ENCODE results near the gene MAPK4.

DNA sequence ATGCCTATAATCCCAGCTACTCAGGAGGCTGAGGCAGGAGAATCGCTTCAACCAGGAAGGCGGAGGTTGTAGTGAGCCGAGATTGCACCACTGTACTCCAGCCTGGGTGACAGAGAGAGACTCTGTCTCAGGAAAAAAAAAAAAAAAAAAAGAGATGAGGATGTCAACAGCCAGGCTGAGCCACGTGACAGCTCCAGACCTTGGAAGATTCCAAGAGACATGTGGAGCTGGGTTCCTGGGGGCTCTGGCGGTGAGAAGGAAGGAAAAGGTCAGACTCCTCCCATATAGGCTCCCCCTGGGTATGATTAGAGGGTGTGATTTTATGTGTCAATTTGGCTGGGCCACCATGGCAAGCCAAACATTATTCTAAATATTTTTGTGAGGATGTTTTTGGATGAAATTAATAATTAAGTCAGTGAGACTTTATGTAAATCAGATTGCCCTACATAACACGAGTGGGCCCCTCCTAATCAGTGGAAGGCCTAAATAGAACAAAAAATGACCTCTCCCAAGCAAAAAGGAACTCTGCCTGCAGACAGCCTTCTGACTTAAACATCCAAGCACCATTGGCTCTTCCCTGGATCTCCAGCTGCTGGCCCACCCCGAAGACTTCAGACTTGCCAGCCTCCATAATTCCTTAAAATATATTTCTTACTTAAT is 178.3 kb downstream of the MAPK4 start:
- TF ChIP-seq, protein P1, sequence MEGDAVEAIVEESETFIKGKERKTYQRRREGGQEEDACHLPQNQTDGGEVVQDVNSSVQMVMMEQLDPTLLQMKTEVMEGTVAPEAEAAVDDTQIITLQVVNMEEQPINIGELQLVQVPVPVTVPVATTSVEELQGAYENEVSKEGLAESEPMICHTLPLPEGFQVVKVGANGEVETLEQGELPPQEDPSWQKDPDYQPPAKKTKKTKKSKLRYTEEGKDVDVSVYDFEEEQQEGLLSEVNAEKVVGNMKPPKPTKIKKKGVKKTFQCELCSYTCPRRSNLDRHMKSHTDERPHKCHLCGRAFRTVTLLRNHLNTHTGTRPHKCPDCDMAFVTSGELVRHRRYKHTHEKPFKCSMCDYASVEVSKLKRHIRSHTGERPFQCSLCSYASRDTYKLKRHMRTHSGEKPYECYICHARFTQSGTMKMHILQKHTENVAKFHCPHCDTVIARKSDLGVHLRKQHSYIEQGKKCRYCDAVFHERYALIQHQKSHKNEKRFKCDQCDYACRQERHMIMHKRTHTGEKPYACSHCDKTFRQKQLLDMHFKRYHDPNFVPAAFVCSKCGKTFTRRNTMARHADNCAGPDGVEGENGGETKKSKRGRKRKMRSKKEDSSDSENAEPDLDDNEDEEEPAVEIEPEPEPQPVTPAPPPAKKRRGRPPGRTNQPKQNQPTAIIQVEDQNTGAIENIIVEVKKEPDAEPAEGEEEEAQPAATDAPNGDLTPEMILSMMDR (conservative IDR thresholded peaks at IDR 0.05) = no peak
- TF ChIP-seq EZH2 (IDR thresholded peaks at IDR 0.05; ENCODE audit: low read depth) = no peak
